ENCODE measurements around the gene EIF1AD. TPM values are rescaled to one million over a fixed set of nuclear protein-coding genes. Genes with fewer than 3 reads are reported as not detected.
"Not testable (repeated sequence)": the region's sequence is repeated elsewhere in the genome, so short reads cannot be mapped to it uniquely, and the experiment has no call there.

EIF1AD gene
- total RNA-seq, 1 donor from 2014 or later: 34.0 TPM

- H3K27me3 Mint-ChIP-seq (ENCODE audit: low read depth): peaks cover 2% of the 10 kb centered on the region
- H3K9me3 Mint-ChIP-seq: no peaks in the 10 kb centered on the region
- no peaks in the 10 kb centered on the region for H3K4me1 Mint-ChIP-seq
- no peak overlapping the region for H3K27ac Mint-ChIP-seq
- no peaks in the 10 kb centered on the region for H3K36me3 Mint-ChIP-seq
- no peak for DNase-seq (ENCODE audit: low spot score in 2 of 2, unreplicated experiment in 2 of 2)
- H3K4me3 Mint-ChIP-seq: no peak overlapping the region
- no peak for TF ChIP-seq CTCF (IDR thresholded peaks at IDR 0.05; ENCODE audit: unreplicated experiment)
Observed at GRCh38 chr11:66011239-66011784, 9.4 kb upstream of the EIF1AD start.

- H3K9me3 Mint-ChIP-seq; H3K4me1 Mint-ChIP-seq; H3K36me3 Mint-ChIP-seq; H3K4me3 Mint-ChIP-seq; H3K27ac Mint-ChIP-seq; DNase-seq (ENCODE audit: low spot score in 2 of 2, unreplicated experiment in 2 of 2); H3K27me3 Mint-ChIP-seq (ENCODE audit: low read depth): not testable (repeated sequence)
Observed at GRCh38 chr11:66010036-66010435, 8.1 kb upstream of the EIF1AD start.

- no peaks in the 10 kb centered on the region for H3K9me3 Mint-ChIP-seq
- peaks cover 2% of the 10 kb centered on the region for H3K27me3 Mint-ChIP-seq (ENCODE audit: low read depth)
- H3K4me3 Mint-ChIP-seq: no peak overlapping the region
- DNase-seq (ENCODE audit: low spot score in 2 of 2, unreplicated experiment in 2 of 2): no peak
- TF ChIP-seq CTCF (IDR thresholded peaks at IDR 0.05; ENCODE audit: unreplicated experiment): no peak
- peaks cover 2% of the 10 kb centered on the region for H3K4me1 Mint-ChIP-seq
- H3K27ac Mint-ChIP-seq: no peak overlapping the region
- H3K36me3 Mint-ChIP-seq: no peaks in the 10 kb centered on the region
Observed at GRCh38 chr11:66008468-66009101, 6.6 kb upstream of the EIF1AD start.

GRCh38 chr11:66008095-66008467 is 6.1 kb upstream of the EIF1AD start:
- no peak for DNase-seq (ENCODE audit: low spot score in 2 of 2, unreplicated experiment in 2 of 2)
- TF ChIP-seq CTCF (IDR thresholded peaks at IDR 0.05; ENCODE audit: unreplicated experiment): no peak
- H3K27me3 Mint-ChIP-seq (ENCODE audit: low read depth): peaks cover 2% of the 10 kb centered on the region
- no peak overlapping the region for H3K4me3 Mint-ChIP-seq
- no peaks in the 10 kb centered on the region for H3K36me3 Mint-ChIP-seq
- H3K9me3 Mint-ChIP-seq: no peaks in the 10 kb centered on the region
- H3K4me1 Mint-ChIP-seq: peaks cover 7% of the 10 kb centered on the region
- H3K27ac Mint-ChIP-seq: no peak overlapping the region

- H3K36me3 Mint-ChIP-seq: no peaks in the 10 kb centered on the region
- H3K27me3 Mint-ChIP-seq (ENCODE audit: low read depth): peaks cover 2% of the 10 kb centered on the region
- no peak overlapping the region for H3K27ac Mint-ChIP-seq
- DNase-seq (ENCODE audit: low spot score in 2 of 2, unreplicated experiment in 2 of 2): no peak
- peaks cover 14% of the 10 kb centered on the region for H3K4me1 Mint-ChIP-seq
- no peak overlapping the region for H3K4me3 Mint-ChIP-seq
- H3K9me3 Mint-ChIP-seq: no peaks in the 10 kb centered on the region
- no peak for TF ChIP-seq CTCF (IDR thresholded peaks at IDR 0.05; ENCODE audit: unreplicated experiment)
Observed at GRCh38 chr11:66007201-66007634, 5.3 kb upstream of the EIF1AD start.

- no peak for DNase-seq (ENCODE audit: low spot score in 2 of 2, unreplicated experiment in 2 of 2)
- no peak for TF ChIP-seq CTCF (IDR thresholded peaks at IDR 0.05; ENCODE audit: unreplicated experiment)
- Mint-ChIP-seq H3K9me3 (no peaks in the 10 kb centered on the region), H3K36me3 (no peaks in the 10 kb centered on the region), H3K4me1 (peaks cover 15% of the 10 kb centered on the region), H3K27me3 (ENCODE audit: low read depth) (peaks cover 2% of the 10 kb centered on the region), H3K4me3 (no peak overlapping the region), H3K27ac (no peak overlapping the region)
Observed at GRCh38 chr11:66006891-66007176, 4.9 kb upstream of the EIF1AD start.

Measured in mesothelial cell of epicardium (in vitro differentiated cells).